GM06990 (cell line): Measurements from ENCODE around the gene SLC8A2.

Experiments used
- DNase-seq: peaks from one replicate; pipeline ENCODE4 v3.0.0-alpha.2; 2011; ENCODE audit not compliant: insufficient read length; ENCODE audit errors: extremely low read depth
- H3K27me3 ChIP-seq: replicated peaks from 2 replicates; pipeline ENCODE4 v1.6.0; 2011; ENCODE audit warnings: low read length; ENCODE audit not compliant: control insufficient read depth, insufficient read depth
- H3K36me3 ChIP-seq: 2 replicates; pipeline ENCODE4 v1.5.1; 2011; ENCODE audit warnings: low read length; ENCODE audit not compliant: control insufficient read depth, insufficient read depth
- H3K4me3 ChIP-seq: replicated peaks from 2 replicates; pipeline ENCODE4 v1.5.1; 2011; ENCODE audit warnings: low read depth, mild to moderate bottlenecking, control low read depth, low read length
- TF ChIP-seq, protein P1 (sequence below): IDR thresholded peaks from 2 replicates; pipeline ENCODE4 v1.5.1; 2011; ENCODE audit warnings: low read length, control low read depth, mild to moderate bottlenecking, inconsistent platforms; ENCODE audit not compliant: insufficient read depth, poor library complexity, severe bottlenecking

The SLC8A2 gene

DNA sequence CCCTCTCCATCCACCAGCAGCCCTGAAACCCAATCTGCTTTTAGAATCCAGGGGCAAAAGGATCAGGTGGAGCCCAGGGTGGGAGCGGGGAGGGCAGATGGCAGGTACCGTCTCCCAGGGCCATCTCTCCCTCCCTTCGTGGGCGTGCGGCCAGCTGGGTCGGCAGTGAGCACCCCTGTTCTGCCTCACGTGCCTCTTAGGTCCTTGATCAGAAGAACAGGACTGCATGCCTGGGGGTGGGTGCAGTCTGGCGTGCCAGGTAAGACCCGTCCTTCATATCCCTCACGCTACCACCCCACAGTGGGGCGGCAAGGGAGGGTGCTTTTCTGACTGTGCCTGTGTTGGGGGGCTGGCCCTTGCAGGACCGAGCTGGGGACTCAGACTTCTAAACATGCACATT is 2.0 kb downstream of the SLC8A2 start:
- Histone ChIP-seq H3K4me3 (no peak overlapping the region), H3K27me3 (peaks cover 1% of the 10 kb centered on the region; the same call in 1 of the 2 replicates), H3K36me3 (no peaks in the 10 kb centered on the region)
- DNase-seq: no peak
- TF ChIP-seq, protein P1, sequence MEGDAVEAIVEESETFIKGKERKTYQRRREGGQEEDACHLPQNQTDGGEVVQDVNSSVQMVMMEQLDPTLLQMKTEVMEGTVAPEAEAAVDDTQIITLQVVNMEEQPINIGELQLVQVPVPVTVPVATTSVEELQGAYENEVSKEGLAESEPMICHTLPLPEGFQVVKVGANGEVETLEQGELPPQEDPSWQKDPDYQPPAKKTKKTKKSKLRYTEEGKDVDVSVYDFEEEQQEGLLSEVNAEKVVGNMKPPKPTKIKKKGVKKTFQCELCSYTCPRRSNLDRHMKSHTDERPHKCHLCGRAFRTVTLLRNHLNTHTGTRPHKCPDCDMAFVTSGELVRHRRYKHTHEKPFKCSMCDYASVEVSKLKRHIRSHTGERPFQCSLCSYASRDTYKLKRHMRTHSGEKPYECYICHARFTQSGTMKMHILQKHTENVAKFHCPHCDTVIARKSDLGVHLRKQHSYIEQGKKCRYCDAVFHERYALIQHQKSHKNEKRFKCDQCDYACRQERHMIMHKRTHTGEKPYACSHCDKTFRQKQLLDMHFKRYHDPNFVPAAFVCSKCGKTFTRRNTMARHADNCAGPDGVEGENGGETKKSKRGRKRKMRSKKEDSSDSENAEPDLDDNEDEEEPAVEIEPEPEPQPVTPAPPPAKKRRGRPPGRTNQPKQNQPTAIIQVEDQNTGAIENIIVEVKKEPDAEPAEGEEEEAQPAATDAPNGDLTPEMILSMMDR: no peak

DNA sequence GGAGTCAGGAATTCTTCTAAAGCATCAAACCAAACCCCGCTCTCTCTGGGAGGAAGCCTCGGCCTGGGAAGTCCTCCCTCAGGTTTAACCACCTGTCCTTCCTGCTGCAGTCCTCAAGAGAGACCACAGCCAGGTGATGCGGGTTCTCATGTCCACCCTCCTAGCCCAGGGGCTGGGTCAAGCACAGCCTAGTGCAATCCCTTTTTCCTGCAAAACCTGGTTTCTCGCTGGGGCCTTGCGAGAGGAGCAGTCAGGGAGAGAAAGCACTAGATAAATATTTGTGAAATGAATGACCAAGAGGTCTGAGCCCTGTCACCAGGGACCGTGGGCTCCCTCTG is 2.4 kb downstream of the SLC8A2 start:
- no peak for DNase-seq
- TF ChIP-seq, protein P1: no peak
- H3K4me3 ChIP-seq: no peak overlapping the region
- peaks cover 1% of the 10 kb centered on the region; the same call in 1 of the 2 replicates for H3K27me3 ChIP-seq
- no peaks in the 10 kb centered on the region for H3K36me3 ChIP-seq

DNA sequence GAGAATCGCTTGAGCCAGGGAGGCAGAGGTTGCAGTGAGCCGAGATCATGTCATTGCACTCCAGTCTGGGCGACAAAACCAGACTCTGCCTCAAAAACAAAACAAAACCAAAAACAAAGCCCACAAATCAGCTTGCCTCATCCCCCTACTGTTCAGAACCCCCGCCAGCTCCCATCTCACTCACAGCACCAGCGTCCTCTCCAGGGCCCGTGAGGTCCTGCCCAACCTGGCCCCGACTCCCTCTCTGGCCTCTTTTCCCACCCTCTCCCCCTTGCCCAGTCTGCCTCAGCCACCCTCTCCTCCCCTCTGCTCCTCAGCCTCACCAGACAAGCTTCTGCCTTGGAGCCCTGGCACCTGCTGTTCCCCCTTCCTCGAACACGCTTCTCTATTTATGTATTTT is 3.8 kb downstream of the SLC8A2 start:
- no peak for DNase-seq
- no peaks in the 10 kb centered on the region for H3K36me3 ChIP-seq
- TF ChIP-seq, protein P1: no peak
- no peak overlapping the region for H3K4me3 ChIP-seq
- peaks cover 1% of the 10 kb centered on the region; the same call in 1 of the 2 replicates for H3K27me3 ChIP-seq

- H3K36me3 ChIP-seq: no peaks in the 10 kb centered on the region
- H3K27me3 ChIP-seq: peaks cover 1% of the 10 kb centered on the region; the same call in 1 of the 2 replicates
- TF ChIP-seq, protein P1: no peak
- DNase-seq: no peak
- H3K4me3 ChIP-seq: no peak overlapping the region
Measured at GRCh38 chr19:47465957-47466356, 5.7 kb downstream of the SLC8A2 start.

DNA sequence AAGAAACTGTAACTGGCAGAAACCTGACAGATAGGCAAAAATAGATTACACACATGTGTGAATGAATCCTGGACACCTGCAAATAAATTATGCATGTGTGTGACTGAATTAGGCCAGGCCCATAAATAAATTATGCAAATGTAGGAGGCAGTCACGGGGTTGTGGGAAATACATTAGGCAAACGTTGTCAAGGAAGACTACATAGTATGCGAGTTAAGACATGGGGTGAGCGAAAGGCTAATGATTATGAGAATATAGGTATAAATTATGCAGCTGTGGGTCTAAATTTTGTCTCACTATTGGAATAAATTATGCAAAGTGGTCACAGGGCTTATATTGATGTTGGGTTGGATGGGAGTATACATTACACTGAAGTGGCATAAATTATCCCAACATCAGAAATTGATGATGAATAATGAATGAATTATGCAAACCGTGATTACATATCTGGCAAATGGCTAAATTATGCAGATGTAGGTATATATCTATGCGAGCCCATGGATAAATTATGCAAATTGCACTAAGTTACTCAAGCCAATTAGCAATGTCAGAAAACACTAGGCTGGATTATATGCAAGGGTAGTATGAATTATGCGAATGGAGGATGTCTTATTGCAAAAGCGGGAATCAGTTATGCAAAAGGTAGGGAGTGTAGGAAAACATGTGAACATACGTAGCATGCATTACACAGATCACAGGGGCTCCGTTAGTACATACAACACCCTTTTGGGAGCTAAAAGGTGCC is 6.8 kb downstream of the SLC8A2 start:
- TF ChIP-seq, protein P1: no peak
- H3K27me3 ChIP-seq: peaks cover 1% of the 10 kb centered on the region; the same call in 1 of the 2 replicates

More for the DNA sequence above, 6.8 kb downstream of the SLC8A2 start:
- DNase-seq: no peak
- no peaks in the 10 kb centered on the region for H3K36me3 ChIP-seq
- H3K4me3 ChIP-seq: no peak overlapping the region
